Spinal cord (tissue), 10 donors: ENCODE results near the gene AGTR1. TPM values are rescaled to one million over a fixed set of nuclear protein-coding genes. Genes with fewer than 3 reads are reported as not detected.
A peak's percentile ranks its signal among the peaks of the same experiment; 100 is the strongest.
"Not testable (repeated sequence)": the region's sequence is repeated elsewhere in the genome, so short reads cannot be mapped to it uniquely, and the experiment has no call there.

ENCODE experiments used
- DNase-seq, 6 donors: peaks; one replicate each; pipeline versions ENCODE4 v3.0.0 to v3.0.0-alpha.2; 2013 to 2015; ENCODE audit warnings: low spot score in 6 of 6, low read depth in 4 of 6
- H3K27ac ChIP-seq: one replicate; pipeline ENCODE4 v1.5.1; 2013; ENCODE audit warnings: low read depth, low read length, control low read depth
- H3K27me3 ChIP-seq: one replicate; pipeline ENCODE4 v1.6.1; 2013; ENCODE audit warnings: low read length; ENCODE audit not compliant: control insufficient read depth, insufficient read depth
- H3K36me3 ChIP-seq: one replicate; pipeline ENCODE4 v1.6.1; 2013; ENCODE audit warnings: low read length; ENCODE audit not compliant: control insufficient read depth, insufficient read depth
- H3K4me1 ChIP-seq: one replicate; pipeline ENCODE4 v1.6.1; 2013; ENCODE audit warnings: low read length; ENCODE audit not compliant: control insufficient read depth, insufficient read depth
- H3K4me3 ChIP-seq: one replicate; pipeline ENCODE4 v1.5.1; 2013; ENCODE audit warnings: low read depth, low read length, control low read depth
- H3K9me3 ChIP-seq: one replicate; pipeline ENCODE4 v1.6.1; 2013; ENCODE audit warnings: low read length; ENCODE audit not compliant: control insufficient read depth, insufficient read depth
- WGBS: methylation state at CpG from one replicate; pipeline ENCODE4 v1.1.5; 2013; ENCODE audit warnings: missing lambda C conversion rate; ENCODE audit not compliant: insufficient coverage; 5-methylcytosine and 5-hydroxymethylcytosine counted together
- polyA plus RNA-seq, 2 donors: library from polyadenylated mRNA; unstranded; fragments of 120-200 nt; gene quantifications; one replicate each; pipeline ENCODE4 v1.2.1, GENCODE V29; 2013; ENCODE audit not compliant: insufficient read length in 2 of 2
- total RNA-seq, 2 donors: library from RNA; depleted of rRNA in 1 of 2; stranded (reverse); fragments of 120-200 nt in 1 of 2; fragments of >200 nt in 1 of 2; gene quantifications; one replicate each; pipeline versions ENCODE4 v1.2.3 to v1.2.4, GENCODE V29; 2013 to 2014
- donor health status: healthy.

Gene AGTR1
- total and polyA plus RNA-seq, 4 donors: 1.6 to 5.9 (median 3.9) TPM

DNA sequence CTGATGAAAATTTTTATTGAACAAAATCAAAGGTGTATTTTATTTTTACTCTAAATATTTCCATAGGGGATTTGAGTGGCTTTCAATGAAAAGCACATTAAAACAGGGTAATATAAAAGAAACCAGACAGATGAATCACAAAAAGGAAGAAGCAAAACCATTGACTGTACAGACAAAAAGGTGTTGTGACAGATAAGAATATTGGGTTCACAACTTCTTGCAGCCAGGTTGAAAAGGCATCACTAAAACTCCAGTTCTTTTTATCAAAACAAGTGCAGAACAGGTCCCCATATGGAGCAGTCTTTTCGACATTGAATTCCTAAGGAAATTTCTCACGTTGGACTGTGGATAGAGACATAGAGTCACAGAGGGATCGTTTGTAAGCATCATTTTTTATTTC is 53.8 kb downstream of the AGTR1 start:
- H3K4me1 ChIP-seq: no peaks in the 10 kb centered on the region
- H3K4me3 ChIP-seq: no peak overlapping the region
- no peak overlapping the region for H3K27ac ChIP-seq
- no peak for DNase-seq
- WGBS: 82% methylated on average over 2 of the region's 3 CpGs
- H3K27me3 ChIP-seq: no peaks in the 10 kb centered on the region
- no peaks in the 10 kb centered on the region for H3K36me3 ChIP-seq
- no peaks in the 10 kb centered on the region for H3K9me3 ChIP-seq

DNA sequence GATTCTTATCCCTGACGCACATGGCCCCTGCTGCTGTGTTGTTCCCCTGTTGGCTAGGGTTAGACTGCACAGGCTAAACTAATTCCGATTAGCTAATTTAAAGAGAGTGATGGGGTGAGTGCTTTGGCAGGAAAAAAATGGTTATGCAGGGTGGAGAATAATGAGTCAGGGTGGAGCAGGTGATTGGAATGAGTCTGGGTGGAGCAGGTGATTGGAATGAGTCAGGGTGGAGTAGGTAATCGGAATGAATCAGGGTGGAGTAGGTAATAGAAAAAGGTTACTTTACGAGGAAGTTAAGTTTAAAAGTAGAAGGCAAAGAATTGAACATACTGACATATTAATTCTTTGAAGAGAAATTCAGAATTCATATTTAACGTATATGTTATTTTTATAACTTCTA is 55.7 kb downstream of the AGTR1 start:
- not testable (repeated sequence) for H3K27ac ChIP-seq, DNase-seq, H3K4me3 ChIP-seq, H3K27me3 ChIP-seq, H3K36me3 ChIP-seq, H3K4me1 ChIP-seq, H3K9me3 ChIP-seq
- 95% methylated on average over 2 of the region's 5 CpGs for WGBS

- DNase-seq: no peak
- Histone ChIP-seq H3K9me3 (no peaks in the 10 kb centered on the region), H3K4me1 (no peaks in the 10 kb centered on the region), H3K36me3 (no peaks in the 10 kb centered on the region), H3K4me3 (no peak overlapping the region), H3K27me3 (no peaks in the 10 kb centered on the region), H3K27ac (no peak overlapping the region)
These were observed 57.9 kb downstream of the AGTR1 start for GRCh38 chr3:148755570-148755969.

DNA sequence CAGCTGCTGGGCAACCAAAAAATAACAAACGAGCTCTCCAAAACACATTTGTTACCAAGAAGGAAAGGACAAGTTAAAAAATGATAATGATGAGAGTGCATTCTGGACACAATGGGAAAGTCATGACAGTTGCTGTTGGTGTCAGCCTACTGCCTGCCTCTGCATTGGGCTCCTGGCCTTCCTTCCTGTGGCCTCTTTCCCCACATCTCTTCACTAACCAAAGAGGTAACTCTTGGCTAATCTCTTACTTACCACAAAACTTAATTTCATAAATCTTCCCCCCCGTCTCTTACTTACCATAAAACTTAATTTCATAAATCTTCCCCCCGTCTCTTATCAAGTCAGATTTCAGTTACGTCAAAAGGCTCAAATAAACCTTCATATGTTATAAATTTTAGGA is 58.6 kb downstream of the AGTR1 start:
- WGBS: no CpG with 5 or more reads among the region's 4 CpGs
- Histone ChIP-seq H3K9me3 (no peaks in the 10 kb centered on the region), H3K27me3 (no peaks in the 10 kb centered on the region), H3K36me3 (no peaks in the 10 kb centered on the region), H3K4me1 (no peaks in the 10 kb centered on the region), H3K27ac (no peak overlapping the region), H3K4me3 (no peak overlapping the region)
- no peak for DNase-seq

DNA sequence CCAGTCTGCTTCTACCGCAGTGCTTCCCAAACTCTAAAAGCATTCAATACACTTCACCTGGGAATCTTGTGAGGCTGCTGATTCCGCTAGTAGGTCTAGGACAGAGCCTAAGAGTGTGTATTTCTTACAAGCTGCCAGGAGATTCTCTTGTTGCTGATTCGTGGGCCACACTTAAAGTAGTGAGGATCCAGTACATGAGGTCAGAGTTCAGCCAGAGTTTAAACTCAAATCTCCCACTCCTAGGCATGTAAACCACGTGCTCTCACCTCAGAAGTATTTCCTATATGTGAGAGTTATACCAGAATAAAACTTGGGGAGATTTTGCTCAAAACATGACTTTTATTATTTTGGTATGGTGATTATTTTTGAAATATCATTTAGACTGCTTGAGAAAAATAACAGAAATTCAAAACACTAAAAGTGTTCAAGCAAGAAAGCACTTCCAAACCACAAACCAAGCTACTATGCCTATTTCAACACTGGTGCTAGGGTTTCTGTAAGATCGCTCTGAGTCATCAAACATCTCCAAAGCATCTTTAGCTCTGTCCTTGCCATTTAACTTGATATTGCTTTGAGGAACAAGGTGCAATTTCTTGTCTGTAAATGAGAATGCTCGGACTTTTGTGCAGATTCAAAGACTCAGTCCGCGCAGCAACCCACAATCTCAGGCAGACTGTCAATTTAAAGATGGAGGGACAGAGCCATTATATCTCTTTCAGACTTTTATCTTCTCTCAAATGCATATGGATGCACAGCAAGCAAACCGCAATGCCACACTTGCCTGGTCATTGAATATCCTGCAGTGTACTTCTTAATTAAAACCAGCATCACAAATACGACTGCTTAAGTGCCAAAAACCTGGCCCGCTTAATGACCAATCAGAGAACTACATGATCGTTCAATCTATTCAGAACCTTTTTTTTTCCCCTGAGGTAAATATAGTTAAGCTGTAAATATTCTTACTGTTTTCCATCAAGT is 59.8 kb downstream of the AGTR1 start:
- Histone ChIP-seq H3K9me3 (no peaks in the 10 kb centered on the region), H3K4me3 (no peak overlapping the region)
- whole genome bisulfite sequencing: 58% methylated on average over 2 of the region's 12 CpGs

GRCh38 chr3:148758303-148758884 is 60.7 kb downstream of the AGTR1 start:
- H3K36me3 ChIP-seq: no peaks in the 10 kb centered on the region
- H3K9me3 ChIP-seq: no peaks in the 10 kb centered on the region
- H3K27me3 ChIP-seq: no peaks in the 10 kb centered on the region
- H3K4me1 ChIP-seq: no peaks in the 10 kb centered on the region
- H3K4me3 ChIP-seq: no peak overlapping the region
- DNase-seq: peak in 2 of 6 donors; percentile 31 to 54
- no CpG with 5 or more reads among the region's 3 CpGs for WGBS
- no peak overlapping the region for H3K27ac ChIP-seq

More for the DNA sequence above, 59.8 kb downstream of the AGTR1 start:
- no peaks in the 10 kb centered on the region for H3K4me1 ChIP-seq
- no peaks in the 10 kb centered on the region for H3K27me3 ChIP-seq
- DNase-seq: peak in 2 of 6 donors; percentile 25 to 58
- no peaks in the 10 kb centered on the region for H3K36me3 ChIP-seq
- no peak overlapping the region for H3K27ac ChIP-seq

DNA sequence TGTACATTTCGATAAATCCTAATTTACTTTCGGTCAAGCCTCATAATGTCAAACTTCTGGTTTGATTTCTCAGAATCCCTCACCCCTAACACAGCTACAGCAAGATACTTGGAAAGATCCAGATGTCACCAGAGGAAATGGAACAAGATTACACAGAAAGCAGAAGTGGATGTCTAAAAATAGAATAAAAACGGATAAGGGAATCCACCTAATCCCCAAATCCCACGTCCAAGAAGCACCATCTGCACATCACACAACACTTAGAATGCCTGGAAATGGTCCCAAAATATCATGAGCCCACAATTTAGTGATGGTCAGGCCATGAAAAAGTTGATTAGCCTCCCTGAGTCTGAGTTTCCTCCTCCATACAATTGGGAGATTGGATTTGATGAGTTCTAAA is 61.7 kb downstream of the AGTR1 start:
- no peaks in the 10 kb centered on the region for H3K9me3 ChIP-seq
- H3K4me3 ChIP-seq: no peak overlapping the region
- H3K27ac ChIP-seq: no peak overlapping the region
- H3K36me3 ChIP-seq: no peaks in the 10 kb centered on the region
- no peaks in the 10 kb centered on the region for H3K27me3 ChIP-seq
- no peak for DNase-seq
- WGBS: 93% methylated on average over 2 of the region's 4 CpGs
- H3K4me1 ChIP-seq: no peaks in the 10 kb centered on the region

DNA sequence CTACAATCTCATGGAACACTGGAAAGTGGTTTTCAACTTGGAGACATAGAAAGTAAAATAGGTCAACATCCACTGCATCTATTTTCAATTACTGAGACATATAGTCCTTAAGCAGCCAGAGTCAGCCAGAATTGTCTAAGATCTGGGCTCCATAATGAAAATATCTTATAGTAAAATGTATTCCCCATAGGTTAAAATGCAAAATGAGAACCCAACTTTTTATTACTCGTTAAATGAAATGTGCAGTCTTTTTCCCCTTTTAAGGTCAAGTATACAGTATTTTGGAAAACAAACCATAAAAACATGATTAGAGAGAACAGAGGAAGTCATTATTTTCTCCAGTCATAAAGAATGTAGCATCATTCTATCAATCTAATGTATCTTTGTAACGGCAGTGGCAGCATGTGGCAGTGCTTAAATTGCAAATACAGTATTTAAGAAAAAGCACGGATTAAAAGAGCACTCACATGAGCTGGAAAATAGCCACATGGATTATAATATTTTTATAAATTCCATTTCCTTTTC is 65.5 kb downstream of the AGTR1 start:
- no CpG with 5 or more reads among the region's 3 CpGs for WGBS

DNA sequence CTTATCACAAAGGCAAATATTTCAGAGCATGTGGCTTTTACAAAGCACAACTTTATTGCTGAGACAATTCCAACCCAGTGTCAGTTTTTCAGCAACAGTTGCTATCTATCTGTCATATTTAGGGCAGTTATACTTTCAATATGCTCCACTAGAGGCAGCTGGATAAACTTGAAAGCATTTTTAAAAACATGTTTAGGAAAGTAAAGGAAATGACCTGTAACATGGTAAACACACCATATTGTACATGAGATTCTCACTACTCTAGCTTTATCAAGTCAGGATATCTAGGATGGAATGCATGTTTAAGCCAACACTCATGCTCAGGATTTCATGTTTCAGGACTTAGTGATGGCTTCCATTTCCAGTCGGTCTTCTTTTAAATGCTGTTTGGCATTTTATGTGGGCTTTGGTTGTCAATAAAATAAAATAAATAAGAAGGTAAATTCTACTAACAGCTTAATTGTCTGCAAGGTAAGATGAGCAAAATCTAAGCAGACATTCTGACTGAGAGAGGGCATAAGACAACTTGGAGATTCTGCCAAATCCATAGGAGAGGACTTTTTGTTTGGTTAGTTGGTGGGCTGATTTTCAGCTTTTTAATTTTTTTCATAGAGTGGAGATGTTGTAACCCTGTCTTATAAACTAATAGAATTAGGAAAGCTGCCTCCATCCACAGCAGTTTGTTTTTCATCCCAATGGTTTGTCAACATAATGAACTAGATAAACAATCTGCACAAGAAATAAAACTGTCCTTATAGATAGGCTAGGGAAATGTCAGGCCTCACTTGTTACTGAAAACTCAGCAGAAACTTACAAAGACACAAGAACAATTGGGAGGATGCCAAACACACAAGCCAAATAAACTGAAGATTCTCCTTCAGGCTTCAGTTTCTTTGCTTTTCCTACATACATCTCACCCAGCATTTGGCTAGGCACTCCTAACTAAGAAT is 66.6 kb downstream of the AGTR1 start:
- Histone ChIP-seq H3K9me3 (no peaks in the 10 kb centered on the region), H3K36me3 (no peaks in the 10 kb centered on the region), H3K4me1 (no peaks in the 10 kb centered on the region), H3K4me3 (no peak overlapping the region), H3K27ac (no peak overlapping the region), H3K27me3 (no peaks in the 10 kb centered on the region)
- peak in 3 of 6 donors; percentile 25 to 78 (median 47) for DNase-seq
- WGBS: no CpG with 5 or more reads among the region's 1 CpG

More for the DNA sequence above, 65.5 kb downstream of the AGTR1 start:
- no peak for DNase-seq
- no peaks in the 10 kb centered on the region for H3K9me3 ChIP-seq
- no peaks in the 10 kb centered on the region for H3K4me1 ChIP-seq
- H3K36me3 ChIP-seq: no peaks in the 10 kb centered on the region
- no peak overlapping the region for H3K4me3 ChIP-seq
- H3K27ac ChIP-seq: no peak overlapping the region
- no peaks in the 10 kb centered on the region for H3K27me3 ChIP-seq
